Ishikawa (cell line): ENCODE data around the gene SMAP1.

Source experiments
- CEBPB ChIP-seq: IDR thresholded peaks from 2 replicates; pipeline ENCODE4 v1.6.1; 2012
- CREB1 ChIP-seq: IDR thresholded peaks from 2 replicates; pipeline ENCODE4 v1.6.1; 2012; ENCODE audit warnings: low read depth
- EGR1 ChIP-seq: IDR thresholded peaks from 2 replicates; pipeline ENCODE4 v1.6.1; 2012
- EP300 ChIP-seq: IDR thresholded peaks from 2 replicates; pipeline ENCODE4 v1.6.1; 2012; ENCODE audit warnings: borderline replicate concordance
- FOXM1 ChIP-seq: IDR thresholded peaks from 2 replicates; pipeline ENCODE4 v1.6.1; 2012; ENCODE audit warnings: low read depth, borderline replicate concordance
- NFIC ChIP-seq: IDR thresholded peaks from 2 replicates; pipeline ENCODE4 v1.6.1; 2012
- RAD21 ChIP-seq: IDR thresholded peaks from 2 replicates; pipeline ENCODE4 v1.6.1; 2012; ENCODE audit warnings: low read depth
- TAF1 ChIP-seq: IDR thresholded peaks from 2 replicates; pipeline ENCODE4 v1.6.1; 2012; ENCODE audit warnings: low read depth, mild to moderate bottlenecking
- TCF12 ChIP-seq: IDR thresholded peaks from 2 replicates; pipeline ENCODE4 v1.6.1; 2012; ENCODE audit warnings: low read depth
- TEAD4 ChIP-seq: IDR thresholded peaks from 2 replicates; pipeline ENCODE4 v1.6.1; 2012
- YY1 ChIP-seq: IDR thresholded peaks from 2 replicates; pipeline ENCODE4 v1.6.1; 2012; ENCODE audit warnings: low read depth
- ZBTB7A ChIP-seq: IDR thresholded peaks from 2 replicates; pipeline ENCODE4 v1.6.1; 2012; ENCODE audit warnings: low read depth
- TF ChIP-seq, protein P1 (sequence below): IDR thresholded peaks from 2 replicates; pipeline ENCODE4 v1.6.1; 2012; ENCODE audit warnings: low read depth, mild to moderate bottlenecking
- TF ChIP-seq, protein P2 (sequence below): IDR thresholded peaks from 2 replicates; pipeline ENCODE4 v1.6.1; 2012
- TF ChIP-seq, protein P3 (sequence below): IDR thresholded peaks from 2 replicates; pipeline ENCODE4 v1.6.1; 2012

SMAP1 gene

DNA sequence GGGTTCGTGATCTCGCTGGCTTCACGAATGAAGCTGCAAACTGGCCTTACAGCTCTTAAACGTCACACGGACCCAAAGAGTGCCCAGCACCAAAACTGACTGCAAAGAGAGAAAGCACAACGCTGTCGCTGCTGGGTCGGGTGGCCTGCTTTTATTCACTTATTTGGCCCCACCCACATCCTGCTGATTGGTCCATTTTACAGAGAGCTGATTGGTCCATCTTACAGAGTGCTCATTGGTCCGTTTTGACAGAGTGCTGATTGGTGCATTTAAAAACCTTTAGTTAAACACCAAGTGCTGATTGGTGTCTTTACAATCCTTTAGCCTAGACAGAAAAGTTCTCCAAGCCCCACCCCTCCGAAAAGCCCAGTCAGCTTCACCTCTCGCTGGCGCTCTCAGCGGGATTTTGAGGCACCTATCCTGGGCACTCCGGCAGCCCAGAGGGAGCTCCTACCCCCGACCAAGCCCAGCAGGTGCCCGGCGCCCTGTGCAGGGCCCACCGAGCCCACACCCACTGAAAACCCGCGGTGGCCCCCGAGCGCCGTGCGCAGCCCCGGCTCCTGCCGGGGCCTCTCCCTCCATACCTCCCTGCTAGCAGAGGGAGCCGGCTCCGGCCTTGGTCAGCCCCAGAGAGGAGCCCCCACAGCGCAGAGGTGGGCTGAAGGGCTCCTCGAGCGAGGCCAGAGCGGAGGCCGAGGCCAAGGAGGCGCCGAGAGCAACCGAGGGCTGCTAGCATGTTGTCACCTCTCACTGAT, 40.0 kb upstream of the SMAP1 start:
- TF ChIP-seq RAD21 (no peak), TCF12 (no peak), TEAD4 (no peak), EGR1 (no peak)
- TF ChIP-seq, protein P1, sequence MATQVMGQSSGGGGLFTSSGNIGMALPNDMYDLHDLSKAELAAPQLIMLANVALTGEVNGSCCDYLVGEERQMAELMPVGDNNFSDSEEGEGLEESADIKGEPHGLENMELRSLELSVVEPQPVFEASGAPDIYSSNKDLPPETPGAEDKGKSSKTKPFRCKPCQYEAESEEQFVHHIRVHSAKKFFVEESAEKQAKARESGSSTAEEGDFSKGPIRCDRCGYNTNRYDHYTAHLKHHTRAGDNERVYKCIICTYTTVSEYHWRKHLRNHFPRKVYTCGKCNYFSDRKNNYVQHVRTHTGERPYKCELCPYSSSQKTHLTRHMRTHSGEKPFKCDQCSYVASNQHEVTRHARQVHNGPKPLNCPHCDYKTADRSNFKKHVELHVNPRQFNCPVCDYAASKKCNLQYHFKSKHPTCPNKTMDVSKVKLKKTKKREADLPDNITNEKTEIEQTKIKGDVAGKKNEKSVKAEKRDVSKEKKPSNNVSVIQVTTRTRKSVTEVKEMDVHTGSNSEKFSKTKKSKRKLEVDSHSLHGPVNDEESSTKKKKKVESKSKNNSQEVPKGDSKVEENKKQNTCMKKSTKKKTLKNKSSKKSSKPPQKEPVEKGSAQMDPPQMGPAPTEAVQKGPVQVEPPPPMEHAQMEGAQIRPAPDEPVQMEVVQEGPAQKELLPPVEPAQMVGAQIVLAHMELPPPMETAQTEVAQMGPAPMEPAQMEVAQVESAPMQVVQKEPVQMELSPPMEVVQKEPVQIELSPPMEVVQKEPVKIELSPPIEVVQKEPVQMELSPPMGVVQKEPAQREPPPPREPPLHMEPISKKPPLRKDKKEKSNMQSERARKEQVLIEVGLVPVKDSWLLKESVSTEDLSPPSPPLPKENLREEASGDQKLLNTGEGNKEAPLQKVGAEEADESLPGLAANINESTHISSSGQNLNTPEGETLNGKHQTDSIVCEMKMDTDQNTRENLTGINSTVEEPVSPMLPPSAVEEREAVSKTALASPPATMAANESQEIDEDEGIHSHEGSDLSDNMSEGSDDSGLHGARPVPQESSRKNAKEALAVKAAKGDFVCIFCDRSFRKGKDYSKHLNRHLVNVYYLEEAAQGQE, result no peak
- TF ChIP-seq, protein P2, sequence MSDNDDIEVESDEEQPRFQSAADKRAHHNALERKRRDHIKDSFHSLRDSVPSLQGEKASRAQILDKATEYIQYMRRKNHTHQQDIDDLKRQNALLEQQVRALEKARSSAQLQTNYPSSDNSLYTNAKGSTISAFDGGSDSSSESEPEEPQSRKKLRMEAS, result no peak

DNA sequence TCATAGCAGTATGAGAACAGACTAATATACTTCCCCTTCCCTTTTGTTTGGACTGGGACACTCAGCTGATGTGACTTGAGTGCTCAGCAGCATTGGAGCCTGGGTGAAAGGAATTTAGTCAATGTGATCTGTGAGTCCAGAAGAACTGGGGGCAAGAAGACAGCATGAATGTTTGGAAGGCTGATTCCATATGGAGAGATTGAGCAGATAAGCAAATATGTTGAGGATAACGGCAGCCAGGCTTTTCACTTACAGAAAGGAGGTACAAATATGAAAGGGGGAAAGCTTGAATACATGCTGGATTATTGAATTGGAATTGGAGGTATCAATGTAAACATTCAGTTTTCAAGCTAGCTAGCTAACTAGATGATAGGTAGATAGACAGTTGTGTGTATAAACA, 37.8 kb upstream of the SMAP1 start:
- TF ChIP-seq EP300, result no peak
- no peak for TF ChIP-seq TCF12
- TF ChIP-seq NFIC, result no peak
- TF ChIP-seq, protein P2, result no peak
- TF ChIP-seq ZBTB7A, result no peak
- no peak for TF ChIP-seq YY1
- TF ChIP-seq TAF1, result no peak
- TF ChIP-seq, protein P1, result no peak
- TF ChIP-seq CREB1, result no peak
- no peak for TF ChIP-seq EGR1
- no peak for TF ChIP-seq FOXM1
- no peak for TF ChIP-seq CEBPB
- no peak for TF ChIP-seq RAD21
- TF ChIP-seq TEAD4, result no peak
- TF ChIP-seq, protein P3, sequence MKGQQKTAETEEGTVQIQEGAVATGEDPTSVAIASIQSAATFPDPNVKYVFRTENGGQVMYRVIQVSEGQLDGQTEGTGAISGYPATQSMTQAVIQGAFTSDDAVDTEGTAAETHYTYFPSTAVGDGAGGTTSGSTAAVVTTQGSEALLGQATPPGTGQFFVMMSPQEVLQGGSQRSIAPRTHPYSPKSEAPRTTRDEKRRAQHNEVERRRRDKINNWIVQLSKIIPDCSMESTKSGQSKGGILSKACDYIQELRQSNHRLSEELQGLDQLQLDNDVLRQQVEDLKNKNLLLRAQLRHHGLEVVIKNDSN, result no peak

DNA sequence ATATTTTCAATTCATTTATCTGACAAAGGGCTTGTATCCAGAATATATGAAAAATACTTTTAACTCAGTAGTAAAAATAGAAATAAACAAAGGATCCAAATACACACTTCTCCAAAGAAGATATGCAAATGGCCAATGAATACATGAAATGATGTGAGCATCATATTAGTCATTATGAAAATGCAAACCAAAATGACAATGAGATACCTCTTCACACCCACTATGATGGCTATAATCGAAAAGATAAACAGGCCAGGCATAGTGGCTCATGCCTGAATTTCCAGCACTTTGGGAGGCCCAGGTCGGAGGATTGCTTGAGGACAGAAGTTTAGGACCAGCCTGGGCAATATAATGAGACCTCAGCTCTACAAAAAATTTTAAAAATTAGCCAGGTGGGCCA, 33.8 kb upstream of the SMAP1 start:
- TF ChIP-seq TCF12 (no peak), TEAD4 (no peak), EP300 (no peak), NFIC (no peak), CREB1 (no peak), ZBTB7A (no peak), FOXM1 (no peak), EGR1 (no peak), CEBPB (no peak), RAD21 (no peak), TAF1 (no peak)
- TF ChIP-seq, protein P2, result no peak
- TF ChIP-seq, protein P3, result no peak

DNA sequence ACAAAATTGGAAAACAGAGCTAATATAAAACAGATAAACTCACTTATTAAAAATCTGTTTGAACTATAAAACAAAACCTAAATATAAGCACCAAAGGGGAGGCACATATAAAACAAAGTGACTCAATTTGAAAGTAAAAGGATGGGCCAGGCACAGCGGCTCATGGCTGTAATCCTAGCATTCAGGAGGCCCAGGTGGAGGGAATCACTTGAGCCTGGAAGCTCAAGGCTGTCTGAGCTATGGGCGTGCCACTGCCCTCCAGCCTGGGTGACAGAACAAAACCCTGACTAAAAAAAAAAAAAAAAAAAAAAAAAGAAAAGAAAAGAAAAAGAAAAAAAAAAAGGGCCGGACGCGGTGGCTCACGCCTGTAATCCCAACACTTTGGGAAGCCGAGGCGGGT, 31.1 kb upstream of the SMAP1 start:
- no peak for TF ChIP-seq EGR1
- TF ChIP-seq FOXM1, result no peak
- TF ChIP-seq EP300, result no peak
- TF ChIP-seq, protein P1, result no peak
